H4 (cell line): ENCODE data around the gene FAM151B. TPM values are rescaled to one million over a fixed set of nuclear protein-coding genes. Genes with fewer than 3 reads are reported as not detected.
"Not testable (repeated sequence)": the region's sequence is repeated elsewhere in the genome, so short reads cannot be mapped to it uniquely, and the experiment has no call there.

Experiments
- DNase-seq: peaks from one replicate; pipeline ENCODE4 v3.0.0-alpha.2; 2015; ENCODE audit warnings: low spot score
- total RNA-seq: library from RNA; depleted of rRNA; stranded (reverse); fragments of >200 nt; shearing (Covaris generic); gene quantifications from 2 replicates; pipeline ENCODE4 v1.2.3, GENCODE V29; 2014

The FAM151B gene
- total RNA-seq, 1 experiment from 2014 or later = 2.4 TPM

- no peak for DNase-seq
These were observed 15.7 kb downstream of the FAM151B start for GRCh38 chr5:80503641-80504040.

DNA sequence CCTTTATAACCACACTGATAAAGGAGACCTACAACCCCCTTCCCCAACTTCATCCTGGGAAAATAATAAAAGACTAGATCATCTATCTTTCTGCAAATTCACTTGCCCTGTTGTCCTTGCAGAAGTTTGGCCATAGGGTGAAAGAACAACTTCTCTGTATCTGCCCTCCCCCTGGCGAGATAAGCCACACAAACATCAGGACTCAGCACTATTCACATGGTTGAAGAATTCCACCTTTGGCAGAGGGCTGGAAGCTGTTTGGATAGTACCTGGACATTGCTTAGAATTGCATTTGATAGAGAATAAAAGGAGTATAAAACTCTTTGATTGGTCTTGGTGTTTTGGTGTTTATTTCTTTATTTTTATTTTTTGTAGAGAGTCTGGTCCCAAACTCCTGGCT, 16.9 kb downstream of the FAM151B start:
- DNase-seq = no peak

DNA sequence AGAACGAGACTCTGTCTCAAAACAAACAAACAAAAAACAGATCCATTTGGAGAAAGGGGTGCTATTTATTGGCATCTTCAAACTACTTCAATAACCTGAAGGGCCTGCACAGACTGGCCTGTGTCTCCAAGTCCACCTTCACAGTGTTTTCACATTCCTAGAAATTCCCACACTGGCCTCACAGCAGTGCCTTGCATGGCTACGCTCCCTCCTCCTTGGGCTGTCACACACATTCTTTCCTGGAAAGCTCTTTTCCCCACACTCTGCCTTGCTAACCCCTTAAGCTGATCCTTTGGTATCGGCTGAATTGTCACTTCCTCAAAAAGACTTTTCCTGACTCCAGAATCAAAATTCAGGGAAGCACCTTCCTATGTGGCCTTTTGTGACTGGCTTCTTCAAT, 19.8 kb downstream of the FAM151B start:
- DNase-seq = no peak

DNA sequence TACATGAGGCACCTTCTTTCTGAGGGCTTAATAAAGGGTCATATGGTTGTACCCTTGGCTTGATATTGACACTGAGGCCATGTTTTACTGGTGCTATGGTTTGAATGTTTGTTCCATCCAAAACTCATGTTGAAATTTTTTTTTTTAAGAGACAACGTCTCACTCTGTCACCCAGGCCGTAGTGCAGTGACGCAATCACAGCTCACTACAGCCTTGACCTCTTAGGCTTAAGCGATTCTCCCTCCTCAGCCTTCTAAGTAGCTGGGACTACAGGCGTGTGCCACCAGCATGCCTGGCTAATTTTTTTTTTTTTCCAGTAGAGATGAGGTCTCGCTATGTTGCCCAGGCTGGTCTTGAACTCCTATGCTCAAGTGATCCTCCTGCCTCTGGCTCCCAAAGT, 20.9 kb downstream of the FAM151B start:
- DNase-seq = no peak

DNA sequence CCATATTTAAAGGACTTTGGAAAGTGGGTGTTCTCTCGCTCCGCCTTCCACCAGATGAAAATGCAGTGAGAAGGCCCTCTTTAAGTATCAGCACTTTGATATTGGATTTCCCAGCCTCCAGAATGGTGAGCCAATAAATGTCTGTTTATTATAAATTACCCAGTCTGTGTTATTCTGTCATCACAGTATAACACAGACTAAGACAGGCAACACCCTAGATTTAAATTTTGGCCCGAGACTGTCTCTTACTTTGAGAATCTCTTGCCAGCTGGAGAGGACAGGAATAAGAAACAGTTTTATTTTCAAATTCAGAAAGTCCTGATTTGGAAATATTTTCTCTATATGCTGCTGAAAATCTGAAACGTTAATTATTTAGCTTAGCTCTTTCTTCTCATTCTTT, 21.5 kb downstream of the FAM151B start:
- no peak for DNase-seq

GRCh38 chr5:80516826-80517225, 28.9 kb downstream of the FAM151B start:
- peak; percentile 70 for DNase-seq

- no peak for DNase-seq
These were observed 52.8 kb downstream of the FAM151B start for GRCh38 chr5:80540691-80541090.

DNA sequence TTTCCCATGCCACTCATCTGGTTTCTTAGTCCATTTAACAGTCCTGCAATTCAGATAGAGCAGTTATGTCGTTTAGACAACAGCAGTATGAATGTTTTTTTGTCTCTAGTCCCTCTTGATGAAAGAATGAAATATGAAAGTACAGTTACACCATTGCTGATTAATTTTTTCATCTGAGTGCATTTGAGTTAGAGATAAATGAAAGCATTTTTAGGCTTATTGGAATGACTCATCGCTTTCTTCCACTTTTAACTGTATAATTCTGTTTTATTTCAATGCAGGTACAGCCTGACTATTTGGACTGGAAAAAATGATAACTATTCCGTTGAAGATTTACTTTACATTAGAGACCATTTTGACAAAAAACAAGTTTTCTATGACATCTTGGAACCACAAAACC, 53.5 kb downstream of the FAM151B start:
- no peak for DNase-seq

DNA sequence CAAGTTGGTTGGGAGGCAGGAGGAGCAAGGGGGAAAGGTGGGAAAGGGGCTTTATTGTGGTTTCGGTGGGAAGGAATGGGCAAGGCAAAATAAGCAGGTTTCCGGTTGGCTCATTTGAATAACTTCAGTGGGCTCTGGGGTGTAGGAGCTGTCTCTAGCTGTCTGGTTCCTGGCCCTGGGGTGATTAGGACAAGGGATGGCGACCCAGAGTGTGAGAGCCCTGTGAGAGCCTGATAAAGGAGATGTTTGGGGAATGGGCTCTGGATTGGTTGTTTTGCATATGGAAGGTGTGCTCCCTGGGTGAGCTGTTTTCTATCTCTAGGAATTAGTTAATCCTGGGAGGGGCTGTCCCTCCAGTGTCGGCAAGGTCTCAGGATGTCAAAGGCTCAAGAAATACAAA, 66.7 kb downstream of the FAM151B start:
- DNase-seq = no peak

DNA sequence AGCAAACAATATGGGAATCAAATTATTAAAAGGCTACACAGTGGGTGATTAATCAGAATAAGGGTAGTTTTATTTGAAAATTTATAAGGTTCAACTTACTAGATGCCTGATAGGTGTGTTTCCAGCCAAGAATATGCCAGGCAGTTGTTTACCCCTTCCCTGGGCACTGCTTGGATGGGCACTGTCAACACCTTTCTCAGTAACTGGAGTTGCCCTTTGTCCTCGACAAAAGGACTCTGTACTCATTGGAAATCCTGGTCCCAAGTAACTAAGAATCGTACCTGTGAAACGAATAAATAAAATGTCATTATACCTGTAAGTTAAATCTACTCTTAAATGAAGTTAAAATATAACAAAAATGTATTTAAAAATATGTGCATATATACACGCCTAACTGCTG, 67.2 kb downstream of the FAM151B start:
- DNase-seq = no peak

DNA sequence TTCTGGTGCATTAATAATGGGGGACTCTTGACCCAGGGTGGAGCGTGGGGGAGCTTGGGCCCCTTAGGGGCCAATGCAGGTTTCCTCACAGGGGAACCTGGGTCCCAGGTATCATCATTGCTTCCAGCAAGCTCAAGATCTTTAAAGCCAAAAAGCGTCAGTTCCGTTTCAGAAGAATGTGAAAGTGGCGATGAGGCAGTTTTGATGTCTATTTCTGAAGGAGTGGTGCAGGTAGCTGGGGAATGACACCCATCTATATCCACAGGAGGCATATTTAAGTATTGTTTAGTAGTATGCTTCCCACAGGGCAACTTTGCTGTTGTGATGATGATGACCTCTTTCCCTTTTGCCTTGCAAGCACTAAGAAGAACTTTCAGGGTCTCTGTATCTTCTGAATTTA, 71.3 kb downstream of the FAM151B start:
- DNase-seq = no peak

- no peak for DNase-seq
These were observed 77.4 kb downstream of the FAM151B start for GRCh38 chr5:80565330-80565729.

DNA sequence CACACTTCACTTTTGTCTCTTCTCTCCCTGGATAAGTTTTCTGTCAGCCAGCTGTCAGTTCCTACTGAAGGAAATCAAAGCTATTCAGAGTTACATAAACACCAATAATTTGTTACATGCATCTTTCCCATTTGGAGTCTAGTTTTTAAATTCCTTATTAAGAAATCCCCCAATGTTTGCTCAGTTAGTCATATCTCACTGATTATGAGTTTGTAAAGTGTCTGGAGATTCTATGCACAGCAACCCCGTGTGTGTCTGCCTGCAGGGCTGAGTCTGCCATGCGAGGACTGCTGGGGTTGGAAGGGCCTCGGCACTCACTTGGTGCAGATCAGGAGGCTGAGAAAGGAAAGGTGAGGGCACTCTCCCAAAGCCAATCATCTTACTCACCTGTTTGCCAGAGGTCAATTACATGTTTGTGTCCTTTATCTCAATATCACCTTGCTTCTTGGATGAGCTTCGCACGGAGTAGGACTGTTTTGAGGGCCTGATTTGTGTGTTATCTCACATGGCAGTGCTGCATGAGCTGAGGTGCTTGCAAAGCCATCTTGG, 78.9 kb downstream of the FAM151B start:
- no peak for DNase-seq

GRCh38 chr5:80568251-80568650, 80.4 kb downstream of the FAM151B start:
- no peak for DNase-seq

DNA sequence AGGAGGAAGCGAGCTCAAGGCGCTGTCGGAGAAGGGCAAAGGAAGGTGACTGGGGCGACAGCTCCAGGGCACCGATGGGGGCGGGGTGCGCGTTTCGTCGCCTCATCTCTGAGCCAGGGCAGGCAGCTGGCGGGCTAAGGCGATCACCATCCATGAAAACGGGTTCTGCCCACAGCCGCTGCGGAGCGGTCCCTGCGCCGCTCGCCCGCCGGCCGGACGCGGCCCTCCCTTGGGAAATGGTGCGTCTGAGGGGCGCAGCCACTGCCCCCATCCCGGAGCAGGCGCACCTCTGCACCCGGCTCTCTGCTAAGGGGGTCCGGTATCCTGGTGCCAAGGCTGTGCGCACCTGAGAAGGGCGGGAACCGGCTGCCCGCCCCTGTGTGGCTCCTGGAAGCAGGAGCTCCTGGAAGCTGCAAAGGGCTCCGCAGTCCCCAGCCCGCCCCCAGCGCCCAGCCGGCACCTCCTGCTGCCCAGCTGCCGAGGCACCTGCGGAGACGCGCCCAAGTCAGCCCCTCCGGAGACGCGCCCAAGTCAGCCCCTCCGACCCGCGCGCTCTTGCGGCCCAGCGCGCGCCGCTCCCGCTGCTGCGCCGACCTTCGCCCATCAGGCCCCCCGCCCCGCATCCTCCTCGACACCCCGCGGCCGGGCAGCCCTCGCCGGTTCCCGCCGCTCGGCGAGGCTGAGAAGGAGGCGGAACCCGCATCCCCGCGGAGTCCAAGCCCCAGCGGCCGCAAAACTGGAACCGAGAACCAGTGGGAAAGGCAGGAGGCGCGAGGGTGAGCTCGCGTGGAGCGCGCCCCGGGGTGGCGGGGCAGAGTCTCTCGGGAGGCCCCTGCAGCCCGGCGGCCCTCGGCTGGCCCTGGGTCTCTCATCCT, 81.4 kb downstream of the FAM151B start:
- no peak for DNase-seq

DNA sequence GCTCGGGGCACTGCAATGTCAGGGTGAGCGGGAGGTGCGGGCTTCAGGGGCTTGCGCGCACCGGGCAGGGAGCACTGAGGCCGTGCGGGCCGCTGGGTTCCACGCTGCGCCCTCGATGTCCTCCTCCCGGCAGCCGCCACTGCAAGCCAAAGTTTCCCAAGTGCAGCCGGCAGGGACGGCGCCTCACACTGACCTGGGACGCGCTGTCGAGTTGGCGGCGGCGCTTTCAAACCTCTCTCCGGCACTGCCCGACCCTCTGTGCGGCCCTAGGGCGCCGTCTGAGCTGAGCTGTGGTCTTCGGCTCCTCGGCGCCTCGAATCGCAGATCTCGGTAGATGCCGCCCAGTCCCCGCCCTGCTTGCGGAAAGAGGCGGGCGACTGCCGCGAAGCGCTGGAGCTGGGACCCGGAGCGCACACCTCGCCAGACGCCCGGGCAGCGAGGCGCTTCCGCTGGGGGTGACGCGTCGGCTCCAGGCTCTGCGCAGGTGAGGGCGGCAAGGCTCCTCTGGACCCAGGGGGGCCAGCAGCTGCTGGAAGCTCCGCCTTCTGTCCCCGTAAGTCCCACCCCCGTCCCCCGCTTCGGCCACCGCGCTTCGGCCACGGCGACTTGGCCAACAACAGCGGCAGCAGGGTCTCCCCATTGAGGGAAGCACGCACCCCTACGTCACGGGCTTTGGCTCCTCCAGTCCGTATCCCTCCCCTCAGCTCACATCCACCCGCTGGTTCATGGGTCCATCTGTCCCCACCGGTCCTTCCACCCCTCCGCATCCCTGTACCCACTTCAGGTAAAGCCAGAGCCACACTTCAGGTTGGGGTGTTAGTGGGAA, 82.3 kb downstream of the FAM151B start, which contains the start of gene ANKRD34B:
ANKRD34B (minus strand) TSS at position 320 of the 826 bp plus-strand sequence. CDS start 10,261 bp downstream, outside the sequence.
- no peak for DNase-seq

DNA sequence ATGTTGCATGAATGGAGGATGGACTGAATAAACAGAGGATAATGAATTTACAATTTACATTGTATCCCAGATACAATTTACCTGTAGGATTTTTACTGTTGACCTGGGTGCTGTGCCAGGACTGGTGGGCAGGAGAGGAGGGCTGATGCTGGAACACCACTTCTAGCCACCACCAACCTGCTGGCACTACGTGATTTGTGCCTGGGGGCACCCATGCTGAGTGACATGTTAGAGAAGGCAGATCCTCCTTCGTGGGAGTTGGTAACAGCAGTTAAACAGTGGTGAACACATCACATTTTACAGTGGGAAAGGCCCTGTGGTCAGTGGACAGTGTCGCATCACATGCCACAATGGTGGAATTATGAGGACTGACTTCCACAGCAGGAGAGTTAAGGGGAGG, 85.2 kb downstream of the FAM151B start:
- no peak for DNase-seq

DNA sequence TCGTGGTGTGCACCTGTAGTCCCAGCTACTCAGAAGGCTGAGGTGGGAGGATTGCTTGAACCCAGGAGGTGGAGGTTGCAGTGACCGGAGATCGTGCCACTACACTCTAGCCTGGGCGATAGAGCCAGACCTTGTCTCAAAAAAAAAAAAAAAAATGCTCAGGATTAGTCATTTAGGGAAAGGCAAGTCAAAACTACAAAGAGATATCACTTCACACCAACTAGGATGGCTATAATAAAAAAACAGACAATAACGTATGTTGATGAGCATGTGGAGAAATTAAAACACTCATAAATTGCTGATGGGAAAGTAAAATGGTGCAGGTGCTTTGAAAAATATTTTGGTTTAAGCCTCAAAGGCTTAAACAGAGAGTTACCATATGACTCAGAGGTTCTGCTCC, 88.5 kb downstream of the FAM151B start:
- DNase-seq = no peak

DNA sequence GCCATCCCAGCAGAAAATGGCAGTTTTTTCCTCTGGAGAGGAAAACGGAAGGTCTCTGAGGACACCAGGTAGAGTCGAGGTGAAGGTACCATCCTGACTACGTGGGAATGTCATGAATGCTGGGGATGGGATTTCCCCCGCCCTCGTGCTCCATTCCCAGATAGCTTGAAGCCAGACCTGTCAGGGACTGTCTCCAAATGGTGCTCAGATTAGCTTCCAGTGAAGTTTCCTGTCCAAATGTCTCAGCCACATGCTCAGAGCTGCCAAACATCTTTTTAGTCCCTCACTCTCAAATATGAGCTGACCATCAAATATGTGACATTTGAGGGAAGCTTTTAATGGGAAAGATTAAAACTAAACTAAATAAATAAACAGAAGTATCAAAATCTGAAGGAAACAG, 89.8 kb downstream of the FAM151B start:
- no peak for DNase-seq

GRCh38 chr5:80579050-80579449, 91.2 kb downstream of the FAM151B start:
- no peak for DNase-seq

DNA sequence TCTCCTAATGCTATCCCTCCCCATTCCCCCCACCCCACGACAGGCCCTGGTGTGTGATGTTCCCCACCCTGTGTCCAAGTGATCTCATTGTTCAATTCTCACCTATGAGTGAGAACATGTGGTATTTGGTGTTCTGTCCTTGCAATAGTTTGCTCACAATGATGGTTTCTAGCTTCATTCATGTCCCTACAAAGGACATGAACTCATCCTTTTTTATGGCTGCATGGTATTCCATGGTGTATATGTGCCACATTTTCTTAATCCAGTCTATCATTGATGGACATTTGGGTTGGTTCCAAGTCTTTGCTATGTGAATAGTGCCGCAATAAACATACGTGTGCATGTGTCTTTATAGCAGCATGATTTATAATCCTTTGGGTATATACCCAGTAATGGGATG, 92.4 kb downstream of the FAM151B start:
- not testable (repeated sequence) for DNase-seq

DNA sequence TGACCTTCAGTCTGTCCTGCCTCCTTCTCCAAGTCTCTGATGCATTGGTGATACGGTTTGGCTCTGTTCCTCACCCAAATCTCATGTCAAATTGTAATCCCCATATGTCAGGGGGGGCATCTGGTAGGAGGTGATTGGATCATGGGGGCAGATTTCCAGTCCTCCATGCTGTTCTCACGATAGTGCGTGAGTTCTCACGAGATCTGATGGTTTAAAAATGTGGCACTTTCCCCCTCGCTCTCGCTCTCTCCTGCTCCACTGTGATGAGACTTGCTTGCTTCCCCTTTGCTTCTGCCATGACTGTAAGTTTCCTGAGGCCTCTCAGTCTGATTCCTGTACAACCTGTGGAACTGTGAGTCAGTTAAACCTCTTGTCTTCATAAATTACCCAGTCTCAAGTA, 96.9 kb downstream of the FAM151B start:
- DNase-seq = no peak
